CD4-positive, alpha-beta T cell treated with Interferon alpha-2 for 1 hour (primary cell): ENCODE measurements around the gene MAPK13.
"Not testable (repeated sequence)": the region's sequence is repeated elsewhere in the genome, so short reads cannot be mapped to it uniquely, and the experiment has no call there.

ENCODE experiments used
- DNase-seq, 2 donors: peaks; one replicate each; pipeline ENCODE4 v3.0.0-alpha.2; 2020 to 2022

Gene MAPK13

GRCh38 chr6:36128793-36129192, 1.5 kb upstream of the MAPK13 start:
- DNase-seq = no peak

DNA sequence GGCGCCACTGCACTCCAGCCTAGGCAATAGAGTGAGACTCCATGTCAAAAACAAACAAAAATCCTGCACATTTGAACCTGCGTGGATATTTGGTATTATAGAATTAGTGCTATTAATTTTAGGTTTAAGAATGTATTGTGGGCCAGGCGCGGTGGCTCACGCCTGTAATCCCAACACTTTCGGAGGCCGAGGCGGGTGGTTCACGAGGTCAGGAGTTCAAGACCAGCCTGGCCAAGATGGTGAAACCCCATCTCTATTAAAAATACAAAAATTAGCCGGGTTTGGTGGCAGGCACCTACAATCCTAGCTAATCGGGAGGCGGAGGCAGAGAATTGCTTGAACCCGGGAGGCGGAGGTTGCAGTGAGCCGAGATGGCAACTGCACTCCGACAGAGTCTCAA, 979 bp upstream of the MAPK13 start:
- not testable (repeated sequence) for DNase-seq

DNA sequence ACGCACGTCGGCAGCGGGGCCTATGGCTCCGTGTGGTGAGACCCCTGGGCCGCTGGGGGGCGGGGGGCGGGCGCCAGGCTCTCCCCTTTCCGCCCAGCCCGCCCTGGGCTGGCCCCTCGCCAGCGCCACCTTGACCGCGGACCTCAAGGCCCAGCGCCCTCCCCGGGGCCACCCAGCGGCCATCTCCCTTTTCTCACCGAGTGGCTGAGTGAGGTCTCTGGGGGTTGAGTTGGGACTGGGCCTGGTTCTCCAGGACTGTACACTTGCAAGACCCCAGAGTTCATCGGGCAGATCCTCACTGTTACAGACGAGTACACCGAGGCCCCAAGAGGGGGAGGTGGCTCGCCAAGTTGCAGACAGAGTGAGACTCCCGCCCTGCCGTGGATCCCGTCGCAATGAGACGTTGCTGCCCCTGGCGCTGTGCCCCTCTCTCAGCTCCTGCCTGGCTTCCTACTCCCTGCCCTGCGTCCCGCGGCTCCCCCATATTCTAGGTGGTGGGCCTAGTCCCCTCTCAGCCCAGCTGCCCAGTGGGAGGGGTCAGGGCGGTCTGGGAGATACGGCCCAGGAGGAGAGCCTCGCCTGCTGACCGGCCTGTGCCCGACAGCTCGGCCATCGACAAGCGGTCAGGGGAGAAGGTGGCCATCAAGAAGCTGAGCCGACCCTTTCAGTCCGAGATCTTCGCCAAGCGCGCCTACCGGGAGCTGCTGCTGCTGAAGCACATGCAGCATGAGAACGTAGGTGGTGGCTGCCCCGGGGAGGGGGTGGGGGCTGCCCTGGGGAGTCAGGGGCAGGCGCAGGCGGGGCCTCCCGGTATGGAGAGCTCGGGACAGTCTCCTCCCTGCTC, 576 bp downstream of the MAPK13 start:
- peak; percentile 44 to 67 for DNase-seq

GRCh38 chr6:36131511-36132245, 1.4 kb downstream of the MAPK13 start:
- DNase-seq = peak; percentile 22 to 68

GRCh38 chr6:36132246-36132895, 2.1 kb downstream of the MAPK13 start:
- no peak for DNase-seq

DNA sequence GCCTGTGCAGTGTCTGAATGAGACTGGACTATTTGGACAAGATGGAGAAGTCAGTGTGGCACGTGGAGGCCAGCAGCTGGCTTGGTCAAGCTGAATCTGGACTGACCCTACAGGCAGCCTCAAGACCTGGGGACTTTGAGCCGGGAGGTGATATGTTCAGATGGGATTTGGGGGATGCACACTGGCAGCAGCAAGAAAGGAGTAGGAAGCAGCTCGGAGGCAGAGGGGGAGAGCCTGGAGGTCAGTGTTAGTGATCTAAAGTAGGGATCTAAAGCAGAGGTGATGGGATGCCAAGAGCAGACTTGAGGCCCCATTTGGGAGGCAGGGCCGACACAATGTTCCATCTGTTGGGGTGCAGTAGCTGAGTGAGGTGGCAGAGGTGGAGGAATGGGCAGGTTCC, 2.8 kb downstream of the MAPK13 start:
- DNase-seq = no peak

DNA sequence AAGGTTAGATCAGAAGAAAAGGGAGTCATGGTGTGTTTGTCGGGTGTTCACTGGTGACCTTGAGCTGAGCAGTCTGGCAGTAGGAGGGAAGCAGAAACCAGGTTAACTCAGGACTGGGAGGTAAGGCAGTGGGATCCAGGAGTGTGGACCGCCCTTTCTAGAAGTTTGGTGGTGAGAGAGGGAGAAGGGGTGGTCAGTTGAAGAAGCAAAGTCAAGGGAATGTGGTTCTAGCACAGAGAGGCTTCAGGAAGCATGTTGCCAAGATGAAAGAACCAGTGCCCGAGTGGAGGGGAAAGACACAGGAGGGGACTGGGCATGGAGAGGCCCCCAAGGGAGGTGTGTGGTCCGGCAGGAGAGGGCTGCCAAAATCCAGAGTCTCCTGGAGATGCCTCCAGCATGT, 3.6 kb downstream of the MAPK13 start:
- DNase-seq = no peak

GRCh38 chr6:36135053-36135731, 4.9 kb downstream of the MAPK13 start:
- DNase-seq = no peak

DNA sequence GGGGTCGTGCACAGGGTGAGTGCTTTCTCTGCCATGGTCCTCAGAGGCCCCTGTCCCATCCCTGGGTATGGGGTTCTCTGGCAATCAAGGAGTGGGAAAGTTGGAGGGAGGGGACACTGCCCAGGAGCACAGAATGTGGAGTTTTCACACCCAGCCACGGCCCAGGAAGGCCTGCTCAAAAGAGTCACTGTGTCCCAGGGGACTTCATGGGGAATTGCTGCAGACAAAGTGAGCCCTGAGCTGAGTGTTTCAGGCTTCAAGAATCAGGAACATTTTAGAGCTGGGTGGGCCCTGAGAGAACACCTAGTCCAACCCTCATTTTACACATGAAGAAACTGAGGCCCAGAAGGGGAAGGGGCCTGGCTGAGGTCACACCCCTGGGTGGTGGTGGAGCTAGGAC, 5.7 kb downstream of the MAPK13 start:
- DNase-seq = no peak

GRCh38 chr6:36136551-36136950, 6.2 kb downstream of the MAPK13 start:
- DNase-seq = no peak

GRCh38 chr6:36138667-36139066, 8.4 kb downstream of the MAPK13 start:
- DNase-seq = no peak

- no peak for DNase-seq
Observed at GRCh38 chr6:36139431-36139830, 9.1 kb downstream of the MAPK13 start.

DNA sequence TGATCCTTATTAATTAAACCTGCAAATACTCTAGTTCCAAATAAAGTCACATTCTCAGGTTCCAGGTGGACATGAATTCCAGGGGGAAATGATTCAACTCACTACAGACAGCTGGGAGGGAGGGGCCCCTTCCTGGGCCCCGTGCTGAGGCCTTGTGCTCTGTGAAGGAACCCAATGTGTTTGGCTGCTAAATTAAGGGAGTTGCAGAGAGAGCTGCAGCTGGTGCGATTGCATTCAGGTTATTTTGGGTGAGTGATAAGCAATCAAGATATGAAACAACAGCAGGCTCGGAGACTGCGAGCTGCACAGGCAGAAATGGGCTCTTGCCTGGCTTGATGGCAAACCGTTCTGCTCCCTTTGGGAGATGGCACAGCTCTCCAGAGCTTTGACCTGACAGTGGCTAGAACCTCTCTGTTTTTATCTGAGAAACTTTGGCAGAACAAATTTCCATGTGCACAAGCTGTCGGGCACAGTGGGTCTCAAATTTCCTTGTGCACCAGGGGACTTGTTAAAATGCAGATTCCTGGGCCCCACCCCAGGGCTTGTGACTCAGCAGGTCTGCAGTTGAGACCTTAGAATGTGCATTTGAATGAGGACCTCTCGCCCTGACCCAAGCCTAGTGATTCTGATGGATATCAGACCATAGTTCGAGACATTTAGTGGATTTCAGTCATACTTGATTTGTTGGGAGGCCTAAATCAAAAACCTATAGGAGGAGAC, 9.8 kb downstream of the MAPK13 start:
- no peak for DNase-seq

GRCh38 chr6:36141091-36141490, 10.8 kb downstream of the MAPK13 start:
- DNase-seq = no peak

- no peak for DNase-seq
Observed at GRCh38 chr6:36141961-36142360, 11.6 kb downstream of the MAPK13 start.

- no peak for DNase-seq
Observed at GRCh38 chr6:36142971-36143838, 12.9 kb downstream of the MAPK13 start.

DNA sequence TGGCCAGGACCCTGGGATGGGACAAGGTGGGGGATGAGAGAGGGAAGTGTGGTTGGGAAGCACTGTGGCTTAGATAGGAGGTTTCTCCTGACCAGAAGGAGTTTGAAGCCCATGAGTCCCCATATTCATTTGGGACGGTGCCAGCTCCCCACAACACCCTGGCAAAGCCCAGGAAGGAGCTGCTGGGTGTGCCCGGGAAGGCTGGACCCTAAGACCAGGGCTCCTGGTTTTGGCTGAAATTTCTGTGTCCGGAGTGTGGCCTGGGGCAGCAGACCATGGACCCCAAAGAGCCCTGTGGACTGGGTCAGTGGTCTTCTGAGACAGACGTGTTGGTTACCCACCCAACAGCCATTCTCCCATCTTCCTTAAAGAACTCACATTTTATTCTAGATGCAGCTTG, 15.2 kb downstream of the MAPK13 start:
- DNase-seq = no peak

DNA sequence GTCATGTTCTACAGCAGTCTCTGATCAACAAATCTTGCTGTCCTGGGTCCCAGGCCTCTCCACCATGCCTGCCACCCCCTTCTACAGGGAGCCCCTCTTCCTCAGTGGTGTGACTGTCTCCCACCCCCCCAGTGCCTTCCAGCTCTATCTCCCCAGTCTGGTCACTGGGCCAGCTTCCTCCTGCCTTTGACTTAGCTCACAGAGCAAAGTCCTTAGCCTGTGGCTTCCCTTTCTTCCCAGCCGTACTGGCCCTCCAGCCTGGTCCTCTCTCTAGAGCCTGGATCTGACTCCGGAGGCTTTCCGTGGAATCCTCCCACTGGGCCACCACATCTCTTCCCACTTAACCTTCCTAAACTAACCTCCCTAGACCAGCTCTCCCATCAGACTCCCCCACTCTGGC, 17.0 kb downstream of the MAPK13 start:
- no peak for DNase-seq

DNA sequence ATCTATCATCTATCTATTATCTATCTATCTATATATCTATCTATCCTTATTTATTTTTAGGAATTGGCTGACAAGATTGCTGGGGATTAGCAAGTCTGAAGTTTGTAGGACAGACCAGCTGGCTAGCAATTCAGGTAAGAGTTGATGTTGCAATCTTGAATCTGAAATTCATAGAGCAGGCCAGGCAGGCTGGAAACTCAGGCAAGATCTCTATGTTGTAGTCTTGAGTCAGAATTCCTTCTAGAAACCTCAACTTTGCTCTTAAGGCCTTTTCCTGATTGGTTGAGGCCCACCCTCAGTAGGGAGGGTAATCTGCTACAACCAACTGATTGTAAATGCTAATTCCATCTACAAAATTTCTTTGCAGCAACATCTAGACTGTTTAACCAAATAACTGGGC, 19.2 kb downstream of the MAPK13 start:
- no peak for DNase-seq

DNA sequence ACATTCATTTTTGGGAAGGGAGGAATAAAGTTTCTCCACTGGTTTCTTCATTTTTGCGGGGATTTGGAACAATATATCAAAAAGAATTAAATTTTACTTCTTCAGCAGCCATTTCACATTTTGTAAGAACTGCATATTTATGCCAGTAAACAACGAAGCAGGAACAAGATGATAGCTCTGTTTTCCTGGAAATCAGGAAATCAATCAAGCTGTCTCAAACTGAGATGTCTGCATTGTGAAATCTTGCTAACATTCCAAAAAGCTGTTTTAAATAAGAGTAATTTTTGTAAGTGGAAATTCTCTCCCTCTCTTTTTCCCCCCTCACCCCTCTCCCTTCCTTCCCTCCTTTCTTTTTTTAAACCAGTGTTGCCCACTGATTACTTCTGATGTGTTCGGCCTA, 20.0 kb downstream of the MAPK13 start:
- DNase-seq = no peak

GRCh38 chr6:36154286-36154685, 24.0 kb downstream of the MAPK13 start:
- no peak for DNase-seq

DNA sequence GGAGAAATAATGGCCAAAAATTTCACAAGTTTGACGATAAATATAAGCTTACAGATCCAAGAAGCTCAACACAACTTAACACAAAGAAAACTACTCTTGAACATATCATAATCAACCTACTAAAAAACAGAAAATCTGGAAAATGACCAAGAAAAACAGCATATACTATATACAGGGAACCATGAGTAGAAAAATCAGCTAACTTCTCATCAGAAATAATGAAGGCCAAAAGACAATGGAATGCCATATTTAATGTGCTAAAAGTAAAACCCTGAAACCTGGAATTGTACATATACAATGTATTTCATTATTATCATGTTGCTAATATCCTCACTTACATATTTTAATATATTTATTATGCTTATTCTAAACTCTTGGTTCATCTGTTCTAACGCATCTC, 25.3 kb downstream of the MAPK13 start:
- DNase-seq = no peak
